ENCODE measurements around the gene PDE4D. TPM values are rescaled to one million over a fixed set of nuclear protein-coding genes. Genes with fewer than 3 reads are reported as not detected.

PDE4D gene
- total RNA-seq, 1 experiment from 2014 or later: 6.5 TPM

- CTCF ChIA-PET: no interaction called here
- TF ChIP-seq CTCF (conservative IDR thresholded peaks at IDR 0.05; ENCODE audit: low read depth, low read length): no peak
- no peak for TF ChIP-seq EZH2 (IDR thresholded peaks at IDR 0.05; ENCODE audit: borderline replicate concordance, low read depth, low read length, poor library complexity, severe bottlenecking)
- no peak for DNase-seq (ENCODE audit: low spot score)
- H3K4me1 ChIP-seq (ENCODE audit: insufficient read depth, low read length, poor library complexity, severe bottlenecking): no peaks in the 10 kb centered on the region
- intact Hi-C loops (cut with micrococcal nuclease; ENCODE audit: unreplicated experiment): no loop called here
- no peak overlapping the region for H3K4me3 ChIP-seq (ENCODE audit: low read depth, low read length, poor library complexity, severe bottlenecking)
- no TSS peak for BruUV-seq (replicated peaks)
- no peaks in the 10 kb centered on the region for H3K36me3 ChIP-seq (ENCODE audit: insufficient read depth, low read length, poor library complexity, severe bottlenecking)
- H3K9me3 ChIP-seq (ENCODE audit: low read depth, low read length, poor library complexity, severe bottlenecking): no peaks in the 10 kb centered on the region
- POLR2A ChIA-PET (ENCODE audit: low non-redundant PET): no interaction called here
- peaks cover 13% of the 10 kb centered on the region for H3K27me3 ChIP-seq (replicated peaks; ENCODE audit: insufficient read depth, low read depth, low read length, poor library complexity)
- no peak overlapping the region for H3K27ac ChIP-seq (ENCODE audit: low read depth, low read length, poor library complexity, severe bottlenecking)
Measured at GRCh38 chr5:59588922-59589321, 304.6 kb downstream of the PDE4D start.

GRCh38 chr5:59587489-59588337, 305.8 kb downstream of the PDE4D start:
- Histone ChIP-seq H3K27ac (ENCODE audit: low read depth, low read length, poor library complexity, severe bottlenecking) (no peak overlapping the region), H3K9me3 (ENCODE audit: low read depth, low read length, poor library complexity, severe bottlenecking) (no peaks in the 10 kb centered on the region), H3K4me3 (ENCODE audit: low read depth, low read length, poor library complexity, severe bottlenecking) (no peak overlapping the region), H3K4me1 (ENCODE audit: insufficient read depth, low read length, poor library complexity, severe bottlenecking) (no peaks in the 10 kb centered on the region), H3K36me3 (ENCODE audit: insufficient read depth, low read length, poor library complexity, severe bottlenecking) (no peaks in the 10 kb centered on the region), H3K27me3 (replicated peaks; ENCODE audit: insufficient read depth, low read depth, low read length, poor library complexity) (peaks cover 13% of the 10 kb centered on the region)
- no TSS peak for BruUV-seq (replicated peaks)
- 0 out of 2 replicates have a peak, but pooled peaks have one; percentile 28 for TF ChIP-seq CTCF (conservative IDR thresholded peaks at IDR 0.05; ENCODE audit: low read depth, low read length)
- TF ChIP-seq EZH2 (IDR thresholded peaks at IDR 0.05; ENCODE audit: borderline replicate concordance, low read depth, low read length, poor library complexity, severe bottlenecking): no peak
- CTCF ChIA-PET: no interaction called here
- intact Hi-C loops (cut with micrococcal nuclease; ENCODE audit: unreplicated experiment): no loop called here
- peak; percentile 60 for DNase-seq (ENCODE audit: low spot score)
- POLR2A ChIA-PET (ENCODE audit: low non-redundant PET): no interaction called here

- BruUV-seq (replicated peaks): no TSS peak
- H3K27me3 ChIP-seq (replicated peaks; ENCODE audit: insufficient read depth, low read depth, low read length, poor library complexity): peaks cover 13% of the 10 kb centered on the region
- H3K9me3 ChIP-seq (ENCODE audit: low read depth, low read length, poor library complexity, severe bottlenecking): no peaks in the 10 kb centered on the region
- H3K4me3 ChIP-seq (ENCODE audit: low read depth, low read length, poor library complexity, severe bottlenecking): no peak overlapping the region
- CTCF ChIA-PET: no interaction called here
- intact Hi-C loops (cut with micrococcal nuclease; ENCODE audit: unreplicated experiment): no loop called here
- H3K4me1 ChIP-seq (ENCODE audit: insufficient read depth, low read length, poor library complexity, severe bottlenecking): no peaks in the 10 kb centered on the region
- POLR2A ChIA-PET (ENCODE audit: low non-redundant PET): no interaction called here
- no peak overlapping the region for H3K27ac ChIP-seq (ENCODE audit: low read depth, low read length, poor library complexity, severe bottlenecking)
- no peak for DNase-seq (ENCODE audit: low spot score)
- TF ChIP-seq EZH2 (IDR thresholded peaks at IDR 0.05; ENCODE audit: borderline replicate concordance, low read depth, low read length, poor library complexity, severe bottlenecking): no peak
- no peak for TF ChIP-seq CTCF (conservative IDR thresholded peaks at IDR 0.05; ENCODE audit: low read depth, low read length)
- H3K36me3 ChIP-seq (ENCODE audit: insufficient read depth, low read length, poor library complexity, severe bottlenecking): no peaks in the 10 kb centered on the region
Measured at GRCh38 chr5:59586841-59587240, 306.7 kb downstream of the PDE4D start.
